ENCODE measurements around the gene TMEM181. TPM values are rescaled to one million over a fixed set of nuclear protein-coding genes. Genes with fewer than 3 reads are reported as not detected.
"Not testable (repeated sequence)": the region's sequence is repeated elsewhere in the genome, so short reads cannot be mapped to it uniquely, and the experiment has no call there.

The TMEM181 gene
- total RNA-seq, 1 experiment from 2014 or later: 18.7 TPM

- Histone ChIP-seq H3K9me2 (ENCODE audit: insufficient read depth) (no peaks in the 10 kb centered on the region), H3K4me1 (replicated peaks; ENCODE audit: insufficient read depth) (no peaks in the 10 kb centered on the region), H4K20me1 (ENCODE audit: insufficient read depth) (peaks cover 2% of the 10 kb centered on the region; the same call in 1 of the 2 replicates), H2AFZ (no peak overlapping the region), H3F3A (ENCODE audit: insufficient read depth, low read depth) (peaks cover 41% of the 10 kb centered on the region; the same call in 1 of the 2 replicates), H3K79me2 (ENCODE audit: low read depth) (0 out of 2 replicates have a peak, but pooled peaks cover 3% of the 10 kb centered on the region), H3K4me3 (no peak overlapping the region), H3K36me3 (ENCODE audit: low read depth) (peaks cover 14% of the 10 kb centered on the region), H3K9me3 (ENCODE audit: insufficient read depth, low read depth) (no peaks in the 10 kb centered on the region), H3K4me2 (no peak overlapping the region), H3K27me3 (ENCODE audit: insufficient read depth, low read depth) (no peaks in the 10 kb centered on the region), H3K27ac (no peak overlapping the region)
- intact Hi-C loops (cut with micrococcal nuclease; ENCODE audit: unreplicated experiment): loop anchor here (2.0 kb wide), 1 partner anchor 61 kb away; no protein-coding TSS in a partner anchor
- no peak for DNase-seq
- ChIA-PET CTCF (no interaction called here), POLR2A (ENCODE audit: unreplicated experiment) (no interaction called here)
- TF ChIP-seq EZH2 (IDR thresholded peaks at IDR 0.05; ENCODE audit: low read depth) (no peak), CTCF (conservative IDR thresholded peaks at IDR 0.05) (0 out of 2 replicates have a peak, but pooled peaks have one; percentile 21)
- no TSS peak for BruUV-seq (replicated peaks)
Observed at GRCh38 chr6:158629367-158630221, 69.7 kb downstream of the TMEM181 start.

DNA sequence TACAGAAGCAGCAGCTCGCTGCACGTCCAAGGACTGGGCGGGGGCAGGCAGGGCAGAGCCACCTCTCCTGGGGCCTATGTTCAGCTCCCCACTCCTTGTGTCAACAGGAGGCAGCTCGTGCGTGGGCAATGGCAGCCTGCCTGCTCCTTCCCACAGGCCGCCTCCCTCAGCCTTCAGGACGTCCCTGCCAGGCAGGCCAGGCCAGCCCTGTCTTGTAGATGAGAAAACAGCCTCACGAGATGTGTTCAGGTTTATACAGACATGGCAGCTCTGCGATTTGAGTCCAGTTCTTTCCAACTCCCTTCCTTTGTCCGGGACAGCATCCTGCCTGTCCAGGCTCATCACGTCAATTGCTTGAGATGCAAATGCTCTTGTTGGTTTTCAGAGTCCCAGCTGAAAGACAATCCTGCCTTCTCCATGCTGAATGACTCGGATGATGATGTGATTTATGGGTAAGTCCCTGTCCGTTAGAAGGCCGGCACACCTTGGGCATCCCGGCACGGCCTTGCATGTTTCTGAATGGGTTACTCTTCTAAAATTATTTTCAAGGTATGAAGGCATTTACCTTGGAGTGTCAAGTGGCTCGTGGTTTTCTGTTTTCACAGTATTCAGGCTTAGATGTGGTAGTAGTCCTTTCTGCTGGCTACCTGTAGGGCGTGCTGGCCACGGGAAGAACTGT is 71.2 kb downstream of the TMEM181 start:
- Histone ChIP-seq H3K79me2 (ENCODE audit: low read depth) (0 out of 2 replicates have a peak, but pooled peaks cover 3% of the 10 kb centered on the region), H3K36me3 (ENCODE audit: low read depth) (peaks cover 26% of the 10 kb centered on the region), H3K9me3 (ENCODE audit: insufficient read depth, low read depth) (no peaks in the 10 kb centered on the region), H3K4me1 (replicated peaks; ENCODE audit: insufficient read depth) (no peaks in the 10 kb centered on the region), H3F3A (ENCODE audit: insufficient read depth, low read depth) (peaks cover 53% of the 10 kb centered on the region; the same call in 1 of the 2 replicates), H3K9me2 (ENCODE audit: insufficient read depth) (no peaks in the 10 kb centered on the region), H3K4me2 (no peak overlapping the region), H2AFZ (no peak overlapping the region), H3K4me3 (no peak overlapping the region), H4K20me1 (ENCODE audit: insufficient read depth) (peaks cover 14% of the 10 kb centered on the region), H3K27ac (peak overlapping the region; percentile 5; the same call in 1 of the 2 replicates), H3K27me3 (ENCODE audit: insufficient read depth, low read depth) (no peaks in the 10 kb centered on the region)
- BruUV-seq (replicated peaks): no TSS peak
- ChIA-PET POLR2A (ENCODE audit: unreplicated experiment) (no interaction called here), CTCF (no interaction called here)
- intact Hi-C loops (cut with micrococcal nuclease; ENCODE audit: unreplicated experiment): loop anchor here (2.0 kb wide), 1 partner anchor 60 kb away; no protein-coding TSS in a partner anchor
- no peak for TF ChIP-seq EZH2 (IDR thresholded peaks at IDR 0.05; ENCODE audit: low read depth)
- no peak for TF ChIP-seq CTCF (conservative IDR thresholded peaks at IDR 0.05)
- no peak for DNase-seq

- H3K4me3 ChIP-seq: no peak overlapping the region
- no peaks in the 10 kb centered on the region for H3K9me2 ChIP-seq (ENCODE audit: insufficient read depth)
- no peak overlapping the region for H3K4me2 ChIP-seq
- peaks cover 61% of the 10 kb centered on the region; the same call in 1 of the 2 replicates for H3F3A ChIP-seq (ENCODE audit: insufficient read depth, low read depth)
- ChIA-PET POLR2A (ENCODE audit: unreplicated experiment) (no interaction called here), CTCF (no interaction called here)
- peak; percentile 65 to 76 for DNase-seq
- no peak for TF ChIP-seq EZH2 (IDR thresholded peaks at IDR 0.05; ENCODE audit: low read depth)
- TF ChIP-seq CTCF (conservative IDR thresholded peaks at IDR 0.05): no peak
- no TSS peak for BruUV-seq (replicated peaks)
- H2AFZ ChIP-seq: no peak overlapping the region
- H4K20me1 ChIP-seq (ENCODE audit: insufficient read depth): peaks cover 14% of the 10 kb centered on the region
- H3K4me1 ChIP-seq (replicated peaks; ENCODE audit: insufficient read depth): no peaks in the 10 kb centered on the region
- H3K9me3 ChIP-seq (ENCODE audit: insufficient read depth, low read depth): no peaks in the 10 kb centered on the region
- no peaks in the 10 kb centered on the region for H3K27me3 ChIP-seq (ENCODE audit: insufficient read depth, low read depth)
- H3K36me3 ChIP-seq (ENCODE audit: low read depth): peaks cover 34% of the 10 kb centered on the region
- 0 out of 2 replicates have a peak, but pooled peaks cover 3% of the 10 kb centered on the region for H3K79me2 ChIP-seq (ENCODE audit: low read depth)
- intact Hi-C loops (cut with micrococcal nuclease; ENCODE audit: unreplicated experiment): loop anchor here (2.0 kb wide), 1 partner anchor 59 kb away; no protein-coding TSS in a partner anchor
- H3K27ac ChIP-seq: peak overlapping the region; percentile 5
Observed at GRCh38 chr6:158631678-158632537, 72.0 kb downstream of the TMEM181 start.

GRCh38 chr6:158632538-158633119 is 72.7 kb downstream of the TMEM181 start:
- POLR2A ChIA-PET (ENCODE audit: unreplicated experiment): interaction anchor here (0.6 kb wide), 1 partner anchor 21 kb away, joined by 3 read pairs; no protein-coding TSS in a partner anchor
- H3K9me2 ChIP-seq (ENCODE audit: insufficient read depth); intact Hi-C loops (cut with micrococcal nuclease; ENCODE audit: unreplicated experiment); H3K9me3 ChIP-seq (ENCODE audit: insufficient read depth, low read depth); H3K27me3 ChIP-seq (ENCODE audit: insufficient read depth, low read depth); H3K4me3 ChIP-seq; DNase-seq; H3K4me2 ChIP-seq; H3K79me2 ChIP-seq (ENCODE audit: low read depth); H3K4me1 ChIP-seq (replicated peaks; ENCODE audit: insufficient read depth); CTCF ChIA-PET; H2AFZ ChIP-seq: not testable (repeated sequence)
- Histone ChIP-seq H3K36me3 (ENCODE audit: low read depth) (peaks cover 40% of the 10 kb centered on the region), H3F3A (ENCODE audit: insufficient read depth, low read depth) (peaks cover 67% of the 10 kb centered on the region), H3K27ac (peak overlapping the region; percentile 5; the same call in 1 of the 2 replicates), H4K20me1 (ENCODE audit: insufficient read depth) (peaks cover 14% of the 10 kb centered on the region)
- BruUV-seq (replicated peaks): TSS peak; percentile 38

Measured in PC-9 (cell line).